ENCODE measurements around the gene GRIP1. TPM values are rescaled to one million over a fixed set of nuclear protein-coding genes. Genes with fewer than 3 reads are reported as not detected.

Gene GRIP1
- total RNA-seq, 4 donors from 2014 or later = 0.22 to 3.0 (median 1.6) TPM

GRCh38 chr12:66337381-66338010 lies 341.4 kb downstream of the GRIP1 start:
- no peaks in the 10 kb centered on the region for H3K4me1 ChIP-seq
- no peaks in the 10 kb centered on the region for H3K27me3 ChIP-seq
- no peak for TF ChIP-seq EP300 (IDR thresholded peaks at IDR 0.05)
- TF ChIP-seq CTCF (IDR thresholded peaks at IDR 0.05) = no peak
- no peak for TF ChIP-seq POLR2A (IDR thresholded peaks at IDR 0.05)
- DNase-seq (ENCODE audit: low spot score in 2 of 2) = no peak
- peaks cover 0 to 28% (median 5%) of the 10 kb centered on the region in 4 donors for H3K9me3 ChIP-seq
- H3K36me3 ChIP-seq = peaks cover 0 to 70% (median 0%) of the 10 kb centered on the region in 3 donors
- WGBS, 2 donors = 91 to 96% methylated on average over 2 of the region's 2 CpGs
- no peak overlapping the region for H3K27ac ChIP-seq
- H3K4me3 ChIP-seq = no peak overlapping the region

DNA sequence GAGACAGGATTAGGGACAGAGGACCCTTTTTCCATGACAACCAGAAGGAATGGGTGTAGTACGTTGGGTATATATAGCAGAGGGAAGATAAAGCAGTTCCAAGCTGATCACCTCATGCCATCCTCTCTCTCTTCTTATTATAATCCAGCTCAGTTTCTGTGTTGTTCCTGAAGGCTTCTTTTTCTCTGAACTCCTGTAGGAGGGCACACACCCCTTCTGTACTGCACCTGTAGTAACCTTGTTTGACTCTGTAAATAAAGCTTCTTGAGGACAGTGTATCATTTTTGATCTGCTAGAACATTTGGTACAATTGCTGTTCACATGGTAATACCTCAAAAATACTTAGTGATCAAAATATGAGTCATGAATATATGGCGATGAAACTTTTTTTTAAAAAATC lies 343.1 kb downstream of the GRIP1 start:
- no peak for DNase-seq (ENCODE audit: low spot score in 2 of 2)
- Histone ChIP-seq H3K9me3 (peaks cover 0 to 11% (median under 1%) of the 10 kb centered on the region in 4 donors), H3K4me1 (no peaks in the 10 kb centered on the region), H3K27me3 (no peaks in the 10 kb centered on the region), H3K27ac (no peak overlapping the region), H3K4me3 (no peak overlapping the region), H3K36me3 (peaks cover 0 to 70% (median 0%) of the 10 kb centered on the region in 3 donors)
- 87 to 95% methylated on average over 2 of the region's 2 CpGs for WGBS, 2 donors
- TF ChIP-seq POLR2A (IDR thresholded peaks at IDR 0.05) = no peak
- TF ChIP-seq CTCF (IDR thresholded peaks at IDR 0.05) = no peak
- no peak for TF ChIP-seq EP300 (IDR thresholded peaks at IDR 0.05)

- Histone ChIP-seq H3K27ac (no peak overlapping the region), H3K27me3 (no peaks in the 10 kb centered on the region), H3K4me3 (no peak overlapping the region), H3K4me1 (no peaks in the 10 kb centered on the region), H3K9me3 (no peaks in the 10 kb centered on the region), H3K36me3 (peaks cover 0 to 37% (median 0%) of the 10 kb centered on the region in 3 donors)
- no peak for DNase-seq (ENCODE audit: low spot score in 2 of 2)
- WGBS, 2 donors = 83 to 96% methylated on average over 1 of the region's 1 CpG
- no peak for TF ChIP-seq CTCF (IDR thresholded peaks at IDR 0.05)
- no peak for TF ChIP-seq POLR2A (IDR thresholded peaks at IDR 0.05)
- TF ChIP-seq EP300 (IDR thresholded peaks at IDR 0.05) = no peak
Observed at GRCh38 chr12:66331814-66332213, 347.1 kb downstream of the GRIP1 start.

DNA sequence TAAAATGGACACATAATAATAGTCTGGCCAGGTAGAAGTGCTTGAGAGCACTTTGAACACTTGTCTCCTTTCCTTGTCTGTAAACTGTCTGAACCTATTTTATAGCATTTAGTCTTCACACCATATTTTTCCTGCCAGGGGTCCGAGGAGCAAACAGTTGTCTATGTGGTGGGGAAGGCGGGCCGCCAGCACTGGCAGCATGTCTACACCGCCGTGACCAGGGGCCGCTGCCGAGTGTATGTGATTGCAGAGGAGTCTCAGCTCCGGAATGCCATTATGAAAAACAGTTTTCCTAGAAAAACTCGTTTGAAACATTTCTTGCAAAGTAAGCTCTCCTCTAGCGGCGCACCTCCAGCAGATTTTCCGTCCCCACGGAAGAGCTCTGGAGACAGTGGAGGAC lies 347.9 kb downstream of the GRIP1 start:
- H3K27me3 ChIP-seq = no peaks in the 10 kb centered on the region
- no peak for TF ChIP-seq EP300 (IDR thresholded peaks at IDR 0.05)
- TF ChIP-seq POLR2A (IDR thresholded peaks at IDR 0.05) = no peak
- no peak for TF ChIP-seq CTCF (IDR thresholded peaks at IDR 0.05)
- H3K27ac ChIP-seq = no peak overlapping the region
- no peak for DNase-seq (ENCODE audit: low spot score in 2 of 2)
- no peaks in the 10 kb centered on the region for H3K4me1 ChIP-seq
- H3K36me3 ChIP-seq = peaks cover 0 to 34% (median 0%) of the 10 kb centered on the region in 3 donors
- no peak overlapping the region for H3K4me3 ChIP-seq
- H3K9me3 ChIP-seq = no peaks in the 10 kb centered on the region
- 93 to 96% methylated on average over 13 of the region's 13 CpGs for WGBS, 2 donors

DNA sequence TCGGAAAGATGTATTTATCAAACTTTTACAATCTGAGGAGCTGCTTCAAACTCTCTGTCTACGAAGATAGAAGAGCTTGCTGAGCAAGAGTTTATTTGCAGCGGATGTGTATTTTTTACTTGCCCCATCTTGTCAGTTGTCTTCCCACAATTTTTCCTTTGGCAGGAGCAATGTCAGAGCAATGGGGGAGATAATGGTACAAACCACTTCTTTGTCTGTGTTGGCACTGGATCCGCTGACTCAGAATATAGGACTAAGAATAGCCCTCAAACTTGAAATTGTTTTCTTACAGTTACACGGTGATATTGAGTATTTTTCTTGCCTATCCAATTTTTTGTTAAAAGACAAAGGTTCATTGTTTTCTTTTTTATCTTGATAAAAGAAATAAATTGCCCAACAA lies 348.9 kb downstream of the GRIP1 start:
- H3K27me3 ChIP-seq = no peaks in the 10 kb centered on the region
- DNase-seq (ENCODE audit: low spot score in 2 of 2) = no peak
- WGBS, 2 donors = 64% methylated on average over 5 of the region's 5 CpGs
- H3K36me3 ChIP-seq = peaks cover 0 to 38% (median 0%) of the 10 kb centered on the region in 3 donors
- H3K4me3 ChIP-seq = no peak overlapping the region
- TF ChIP-seq POLR2A (IDR thresholded peaks at IDR 0.05) (no peak), EP300 (IDR thresholded peaks at IDR 0.05) (no peak), CTCF (IDR thresholded peaks at IDR 0.05) (no peak)
- no peaks in the 10 kb centered on the region for H3K9me3 ChIP-seq
- no peak overlapping the region for H3K27ac ChIP-seq
- H3K4me1 ChIP-seq = no peaks in the 10 kb centered on the region

All from tibial nerve (tissue), 4 donors.